Pons (tissue), 1 donor: ENCODE measurements around the gene MUC4.
"Not testable (repeated sequence)": the region's sequence is repeated elsewhere in the genome, so short reads cannot be mapped to it uniquely, and the experiment has no call there.

Experiments
- DNase-seq: peaks from one replicate; pipeline ENCODE4 v3.0.0-alpha.2; 2016; ENCODE audit warnings: low spot score

The MUC4 gene

DNA sequence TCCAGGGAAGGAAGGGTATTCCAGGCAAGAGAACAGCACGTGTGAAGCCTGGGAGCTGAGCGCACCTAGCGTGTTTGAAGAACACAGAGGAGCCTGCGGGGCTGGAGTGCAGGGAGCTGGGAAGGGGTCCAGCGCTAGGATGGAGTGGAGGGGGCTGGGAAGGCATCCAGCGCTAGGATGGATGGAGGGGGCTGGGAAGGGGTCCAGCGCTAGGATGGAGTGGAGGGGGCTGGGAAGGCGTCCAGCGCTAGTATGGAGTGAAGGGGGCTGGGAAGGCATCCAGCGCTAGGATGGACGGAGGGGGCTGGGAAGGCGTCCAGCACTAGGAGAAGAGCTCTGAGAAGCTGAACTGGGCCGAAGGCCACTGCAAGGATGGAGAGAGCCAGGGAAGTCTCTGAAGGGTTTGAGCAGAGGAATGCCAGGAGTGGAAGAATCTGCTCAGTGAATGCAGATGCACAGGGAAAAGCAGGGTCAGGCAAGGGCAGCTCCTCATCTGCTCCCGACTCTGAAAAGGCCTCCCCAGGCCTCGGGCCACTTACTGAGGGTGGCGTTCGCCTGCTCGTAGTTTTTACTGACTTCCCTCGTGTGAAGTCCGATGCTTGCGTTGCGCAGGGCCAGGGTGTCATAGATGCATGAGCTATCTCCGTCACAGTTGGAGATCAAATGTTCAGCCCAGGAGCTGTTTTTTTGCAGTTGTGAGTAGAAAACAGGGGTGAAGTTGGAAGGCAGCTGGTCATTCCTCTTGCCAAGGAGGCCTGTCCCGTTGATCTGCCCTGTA lies 51.2 kb downstream of the MUC4 start:
- peak; percentile 38 for DNase-seq

DNA sequence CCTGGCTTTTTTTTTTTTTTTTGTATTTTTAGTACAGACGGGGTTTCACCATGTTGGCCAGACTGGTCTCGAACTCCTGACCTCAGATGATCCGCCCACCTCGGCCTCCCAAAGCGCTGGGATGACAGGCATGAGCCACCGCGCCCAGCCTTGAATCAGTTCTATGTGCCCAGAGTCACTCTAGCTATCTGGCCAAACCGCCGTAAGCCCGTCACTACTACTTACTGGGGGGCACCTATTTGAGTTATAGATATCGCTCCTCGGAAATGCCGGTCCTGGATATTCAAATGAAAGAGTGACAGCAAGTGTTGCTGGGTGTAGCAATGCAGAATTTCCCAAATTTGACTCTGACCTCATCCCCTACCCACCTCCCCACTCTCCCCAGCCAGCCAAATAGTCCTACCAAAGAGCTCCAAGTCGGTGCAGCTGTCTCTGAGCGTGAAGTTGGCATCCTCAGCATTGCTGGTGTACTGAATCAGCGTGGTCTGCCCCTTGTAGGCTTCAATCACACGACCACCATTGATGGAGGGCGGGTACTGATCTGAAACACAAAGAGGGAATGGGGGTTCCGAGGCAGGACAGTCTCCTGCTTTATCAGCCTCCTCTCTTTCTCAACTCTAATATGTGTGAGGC lies 52.9 kb downstream of the MUC4 start:
- DNase-seq, result no peak

DNA sequence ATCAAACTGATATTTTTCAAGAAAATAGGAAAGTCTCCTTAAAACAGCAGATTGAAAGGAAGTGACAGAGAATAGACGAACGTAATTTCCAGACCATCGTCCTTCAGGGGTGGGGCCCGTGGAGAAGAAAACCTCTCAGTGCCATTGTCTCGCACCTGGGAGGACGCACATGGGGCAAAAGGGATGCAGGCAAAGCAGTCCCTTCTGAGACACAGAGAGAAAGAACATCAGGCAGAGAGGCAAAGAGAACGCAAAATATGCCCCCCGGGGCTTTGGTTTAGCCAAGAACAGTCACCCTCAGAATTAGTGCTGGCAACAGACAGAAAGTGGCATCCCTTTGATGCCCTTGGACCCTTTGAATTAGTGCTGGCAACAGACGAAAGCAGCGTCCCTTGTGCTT lies 53.9 kb downstream of the MUC4 start:
- no peak for DNase-seq

DNA sequence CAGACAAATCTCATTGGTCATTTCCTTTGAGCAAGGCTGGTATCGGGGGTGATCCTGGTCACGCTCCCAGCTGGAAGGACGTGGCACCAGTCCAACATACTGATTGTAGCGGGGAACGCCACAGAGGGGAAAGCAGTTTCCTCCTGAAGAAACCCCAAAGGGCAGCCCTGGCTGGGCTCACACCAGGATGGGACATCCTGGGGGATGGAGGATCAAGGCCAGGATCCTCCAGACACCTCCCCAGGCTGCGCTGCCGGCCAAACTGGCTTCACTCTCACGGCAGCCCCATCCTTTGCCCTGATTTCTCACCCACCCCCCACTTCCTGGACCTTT lies 54.3 kb downstream of the MUC4 start:
- no peak for DNase-seq

DNA sequence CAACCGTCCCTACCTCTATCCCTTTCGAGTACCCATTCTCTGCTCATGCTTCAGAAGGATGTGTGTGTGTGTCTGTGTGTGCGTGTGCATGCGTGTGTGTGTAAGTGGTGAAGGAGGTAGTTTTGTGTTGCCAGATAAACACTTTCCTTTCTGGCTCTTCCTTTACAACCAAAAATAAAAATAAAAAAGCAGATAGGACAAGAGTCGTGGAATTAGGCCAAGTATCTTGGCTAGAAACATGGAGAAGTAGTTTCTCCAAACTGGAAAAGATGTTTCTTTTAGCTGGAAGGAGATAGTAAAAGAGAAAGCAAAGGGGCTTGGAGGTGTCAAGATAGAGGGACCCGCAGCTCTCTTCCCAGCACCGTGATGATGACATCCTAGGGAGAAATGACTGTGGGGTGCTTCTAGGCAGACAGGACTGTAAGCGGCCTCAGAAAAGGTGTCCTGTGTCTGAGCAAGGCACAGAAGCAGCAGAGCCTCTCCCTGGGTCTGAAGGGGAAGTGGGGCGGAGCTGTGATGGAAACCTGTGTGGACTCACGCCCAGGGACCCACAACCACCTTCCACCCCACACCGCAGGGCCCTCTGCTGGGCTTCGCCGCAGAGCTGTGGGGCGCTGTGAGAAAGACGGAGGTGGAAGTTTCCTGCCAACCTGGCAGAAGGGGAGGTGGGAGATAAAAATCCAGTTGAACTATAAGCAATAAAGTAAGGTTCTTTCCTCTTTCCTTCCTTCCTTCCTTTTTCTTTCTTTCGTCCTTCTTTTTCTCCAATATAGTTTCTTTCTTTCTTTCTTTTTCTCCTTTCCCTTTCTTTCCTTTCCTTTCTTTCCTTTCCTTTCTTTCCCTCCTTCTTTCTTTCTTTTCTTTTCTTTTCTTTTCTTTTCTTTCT lies 55.7 kb downstream of the MUC4 start:
- DNase-seq, result no peak

DNA sequence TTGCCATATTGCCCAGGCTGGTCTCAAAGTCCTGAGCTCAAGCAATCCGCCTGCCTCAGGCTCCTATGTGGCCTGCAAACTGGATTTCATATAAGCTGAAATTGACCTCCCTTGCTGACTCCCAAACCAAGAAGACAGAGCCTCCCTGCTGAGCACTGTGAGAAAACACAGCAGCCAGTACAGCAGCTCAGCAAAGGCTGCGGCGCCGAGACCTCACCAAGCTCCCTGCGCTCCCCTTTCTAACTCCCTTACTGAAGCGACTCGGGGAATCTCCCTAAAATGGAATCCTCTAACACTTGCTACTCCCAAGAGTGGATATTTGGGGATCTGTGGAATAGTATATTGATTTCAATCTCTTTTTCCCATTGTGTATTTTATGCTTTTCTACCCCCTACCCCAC lies 56.3 kb downstream of the MUC4 start:
- DNase-seq, result no peak

DNA sequence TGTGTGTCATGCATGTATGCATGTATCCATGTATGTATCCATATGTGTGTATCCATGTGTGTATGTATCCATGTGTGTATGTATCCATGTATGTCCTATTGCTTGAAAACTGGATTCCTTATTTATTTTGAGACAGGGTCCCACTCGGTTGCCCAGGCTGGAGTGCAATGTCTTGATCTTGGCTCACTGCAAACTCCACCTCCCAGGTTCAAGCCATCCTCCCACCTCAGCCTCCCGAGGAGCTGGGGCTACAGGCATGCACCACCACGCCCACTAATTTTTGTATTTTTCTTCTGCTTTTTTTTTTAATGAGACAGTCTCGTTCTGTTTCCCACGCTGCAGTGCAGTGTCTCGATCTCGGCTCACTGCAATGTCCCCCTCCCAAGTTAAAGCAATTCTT lies 56.8 kb downstream of the MUC4 start:
- DNase-seq, result no peak

DNA sequence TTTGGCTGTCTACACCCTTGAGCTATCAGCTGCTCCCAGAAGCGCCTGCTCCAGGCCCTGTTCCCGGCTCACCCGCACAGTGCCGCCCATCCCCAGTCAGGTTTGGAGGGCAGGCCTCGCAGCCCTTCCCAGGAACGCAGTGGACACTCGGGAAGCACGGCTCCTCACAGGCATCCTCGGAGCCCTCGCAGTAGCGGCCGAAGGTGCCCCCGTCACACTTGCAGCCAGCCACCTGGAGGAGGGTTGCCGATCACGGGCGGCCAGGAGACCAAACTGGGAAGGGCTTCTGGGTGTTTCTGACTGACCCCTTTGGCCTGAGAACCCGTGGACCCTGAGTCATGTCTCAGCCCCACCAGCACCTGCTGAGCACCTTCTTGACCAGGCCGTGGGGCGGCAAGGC lies 57.6 kb downstream of the MUC4 start:
- no peak for DNase-seq

DNA sequence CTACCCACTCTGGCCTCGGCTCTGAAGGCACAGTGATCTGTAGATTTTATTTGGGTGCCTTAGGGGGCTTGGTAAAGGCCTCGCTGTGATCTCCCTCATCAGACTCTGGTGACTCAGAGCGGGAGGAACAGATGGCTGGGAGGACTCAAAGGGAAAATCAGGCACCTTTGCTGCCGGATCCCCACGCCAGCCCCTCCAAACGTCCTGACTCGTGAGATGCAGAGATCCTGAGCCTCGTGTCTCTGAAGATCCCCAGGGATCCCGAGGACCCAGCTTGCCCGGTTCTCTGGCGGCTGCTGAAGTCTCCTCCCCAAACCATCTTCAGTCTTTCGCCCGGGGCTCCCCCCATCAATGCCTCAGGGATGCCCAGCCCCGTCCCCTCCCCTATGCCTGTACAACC lies 58.1 kb downstream of the MUC4 start:
- no peak for DNase-seq

DNA sequence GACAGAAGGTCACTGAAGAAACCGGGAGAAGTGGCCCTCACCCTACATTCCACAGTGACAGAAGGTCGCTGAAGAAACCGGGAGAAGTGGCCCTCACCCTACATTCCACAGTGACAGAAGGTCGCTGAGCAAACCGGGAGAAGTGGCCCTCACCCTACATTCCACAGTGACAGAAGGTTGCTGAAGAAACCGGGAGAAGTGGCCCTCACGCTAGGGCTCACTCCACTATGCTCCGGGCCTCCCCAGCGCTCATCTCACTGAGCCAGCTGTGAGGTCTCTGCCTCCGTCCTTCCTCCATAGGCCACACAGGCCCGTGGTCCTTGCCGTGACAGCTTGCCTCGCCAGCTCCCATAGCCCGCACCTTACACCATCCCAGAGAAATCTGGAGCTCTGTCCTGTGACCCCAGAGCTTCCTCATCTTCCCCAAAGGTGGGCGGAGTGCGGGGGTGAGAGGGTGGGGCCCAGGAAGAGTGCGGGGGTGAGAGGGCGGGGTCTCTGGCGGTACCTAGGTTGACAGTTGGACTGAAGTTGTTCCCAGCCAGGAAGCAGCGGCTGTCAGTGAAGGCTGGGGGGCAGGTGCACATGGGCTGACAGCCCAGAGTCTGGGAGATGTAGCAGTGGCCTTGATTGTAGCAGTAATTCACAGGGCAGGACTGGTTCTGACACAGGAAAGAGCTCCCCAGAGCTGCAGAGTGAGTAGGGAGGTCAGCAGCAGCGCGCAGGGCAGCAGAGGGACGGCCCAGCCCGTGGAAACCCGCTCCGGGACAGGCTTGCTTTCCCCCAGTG lies 59.0 kb downstream of the MUC4 start:
- DNase-seq, result no peak

DNA sequence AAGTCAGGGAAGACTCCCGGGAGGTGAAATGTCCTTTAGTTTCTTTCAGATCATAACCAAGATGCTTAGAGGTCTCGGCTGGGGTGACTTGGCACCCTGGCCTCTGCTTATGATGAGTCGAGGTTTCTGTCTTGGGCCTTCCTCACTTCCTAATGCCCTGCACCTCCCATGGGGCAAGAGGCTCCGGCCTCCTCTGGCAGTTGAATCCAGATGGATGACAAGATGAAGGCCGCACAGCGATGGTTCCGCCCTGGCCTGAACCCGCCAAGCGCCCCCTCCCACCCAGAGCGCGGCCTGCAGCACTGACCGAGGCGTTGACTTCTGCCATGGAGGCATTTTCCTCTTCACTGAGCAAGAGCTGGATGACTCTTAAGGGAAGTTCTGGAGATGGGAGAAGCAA lies 59.7 kb downstream of the MUC4 start:
- DNase-seq, result no peak

DNA sequence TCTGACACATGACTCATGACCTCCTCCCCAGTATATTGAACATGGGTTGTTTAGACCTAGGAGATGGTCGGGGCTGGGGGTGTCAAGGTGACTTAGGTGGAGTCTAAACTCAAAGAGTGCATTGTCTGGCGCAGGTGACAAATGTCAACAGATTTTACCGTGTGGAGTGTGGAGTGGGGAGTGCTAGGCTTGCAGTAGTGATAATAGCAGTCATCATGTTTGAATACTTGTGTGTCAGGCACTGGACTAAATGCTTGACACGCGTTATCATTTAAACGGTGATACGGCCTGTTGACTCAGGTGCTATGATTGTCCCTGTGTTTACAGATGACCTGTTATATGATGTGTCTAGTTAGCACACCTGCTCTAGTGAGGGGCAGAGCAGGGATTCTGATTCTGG lies 60.2 kb downstream of the MUC4 start:
- no peak for DNase-seq

DNA sequence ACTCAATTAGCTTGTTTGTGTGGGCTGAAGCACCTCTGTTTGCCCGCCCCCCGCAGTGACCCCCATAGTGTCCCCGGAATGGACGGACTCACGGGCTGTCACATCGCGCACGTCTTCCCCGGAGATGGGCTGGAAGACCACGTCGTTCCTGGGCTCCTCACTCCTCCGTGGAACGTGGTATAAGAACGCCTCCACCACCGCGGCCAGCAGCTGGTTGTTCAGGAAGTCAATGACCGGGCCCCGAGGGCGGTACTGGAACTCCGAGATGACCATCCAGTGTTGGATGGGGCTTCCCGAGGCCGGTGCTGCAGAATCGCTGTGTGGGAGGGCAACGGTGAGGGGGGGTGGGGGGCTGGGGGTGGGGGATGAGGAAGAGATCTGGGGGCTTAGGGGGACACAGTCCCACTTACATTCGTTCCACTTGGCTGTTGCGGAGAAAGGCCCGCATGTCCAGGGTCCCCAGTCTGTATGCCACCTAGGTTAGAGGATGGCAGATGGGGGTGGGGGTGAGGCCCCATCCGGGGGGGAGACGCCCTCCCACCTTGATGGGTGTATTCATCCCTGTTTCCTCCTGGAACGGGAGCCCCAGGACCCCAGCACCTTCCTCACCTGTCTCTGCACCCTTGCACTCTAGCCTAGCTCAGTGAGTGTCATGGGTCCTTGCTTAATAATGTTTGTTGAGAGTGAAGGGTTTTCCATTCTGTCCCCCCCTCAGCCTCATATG lies 60.8 kb downstream of the MUC4 start:
- no peak for DNase-seq

DNA sequence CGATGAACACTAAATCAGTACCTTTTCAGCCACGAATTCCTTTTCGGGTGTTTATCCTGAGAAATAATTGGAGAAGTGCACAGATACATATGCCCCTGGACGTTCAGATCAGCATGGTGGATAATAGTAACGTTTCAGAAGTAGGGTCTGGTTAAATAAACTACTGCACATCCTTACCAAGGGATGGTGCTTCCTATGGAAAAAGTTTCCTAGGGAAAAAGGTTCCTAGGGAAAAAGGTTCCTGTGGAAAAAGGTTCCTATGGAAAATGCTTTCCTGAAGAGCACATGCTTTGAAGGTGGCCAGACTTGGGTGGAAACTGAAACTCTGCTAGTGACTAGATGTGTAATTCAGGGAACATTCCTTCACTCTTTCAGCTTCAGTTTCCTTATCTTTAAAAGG lies 62.6 kb downstream of the MUC4 start:
- not testable (repeated sequence) for DNase-seq

DNA sequence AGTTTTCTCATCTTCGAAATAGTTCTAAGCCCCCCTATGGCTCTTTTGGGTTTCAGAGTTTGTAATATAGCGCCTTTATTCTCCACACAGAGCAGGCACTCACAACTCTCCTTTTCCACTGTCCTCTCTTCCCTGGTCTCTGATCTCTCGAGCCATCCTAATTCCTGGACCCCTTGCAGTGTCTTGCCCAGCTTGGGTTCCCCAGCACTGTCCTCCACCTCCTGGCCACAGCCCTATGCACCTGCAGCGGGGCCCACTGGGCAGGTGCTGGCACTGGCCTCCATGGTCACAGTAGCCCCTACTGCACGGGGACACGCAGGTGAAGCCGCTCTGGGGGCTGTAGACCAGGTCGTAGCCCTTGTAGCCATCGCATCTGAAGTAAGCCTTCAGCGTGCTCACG lies 63.1 kb downstream of the MUC4 start:
- DNase-seq, result no peak

DNA sequence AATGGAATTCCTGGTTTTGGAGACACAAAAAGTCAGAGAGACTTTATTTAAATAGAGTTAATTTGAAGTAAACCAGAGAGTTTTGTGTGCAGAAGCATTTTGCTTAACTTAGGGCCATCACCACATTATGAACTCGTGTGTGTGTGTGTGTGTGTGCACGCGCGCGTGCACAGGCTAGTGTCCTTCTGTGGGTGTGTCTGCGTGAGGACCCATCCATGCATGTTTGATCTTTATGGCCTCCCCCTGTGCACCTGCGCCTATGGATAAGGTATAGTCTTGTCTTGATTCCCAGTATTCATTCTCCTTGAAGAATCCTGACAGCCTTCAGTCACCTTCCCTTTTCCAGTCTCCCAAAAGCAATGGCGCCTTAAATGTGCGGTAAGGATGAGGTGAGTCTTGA lies 65.0 kb downstream of the MUC4 start:
- no peak for DNase-seq

DNA sequence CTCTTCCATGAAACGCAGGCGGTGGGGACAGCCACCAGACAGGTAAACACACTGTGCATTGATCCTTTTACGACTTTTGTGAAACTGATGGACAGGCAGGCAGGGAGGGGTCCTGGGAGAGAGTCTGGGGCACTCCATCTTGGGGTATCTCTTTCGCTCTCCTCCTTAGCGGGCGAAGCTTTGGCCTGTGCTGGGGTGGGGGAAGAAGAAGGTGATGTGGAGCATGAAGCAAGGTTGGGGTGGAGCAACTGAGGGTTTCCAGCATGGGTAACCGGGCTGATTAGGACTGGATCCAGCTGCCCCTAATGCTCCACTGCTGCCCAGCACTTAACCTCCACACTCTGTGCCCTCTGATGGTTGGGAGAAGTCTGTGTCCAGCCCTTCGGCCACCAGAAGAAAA lies 65.4 kb downstream of the MUC4 start:
- no peak for DNase-seq

DNA sequence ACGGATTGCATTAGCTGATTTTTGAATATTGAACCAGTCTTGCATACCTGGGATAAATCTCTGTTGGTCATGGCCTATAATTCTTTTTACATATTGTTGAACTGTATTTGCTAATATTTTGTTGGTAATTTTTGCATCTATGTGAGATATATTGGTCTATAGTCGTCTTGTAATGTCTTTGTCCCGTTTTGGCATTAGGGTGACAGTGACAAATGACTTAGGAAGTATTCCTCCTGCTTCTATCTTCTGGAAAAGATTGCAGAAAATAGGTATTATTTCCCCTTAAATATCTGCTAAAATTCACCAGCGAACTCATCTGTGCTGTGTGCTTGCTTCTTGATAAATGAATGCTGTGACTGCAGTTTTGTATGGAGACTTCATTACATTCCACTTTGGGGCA lies 67.3 kb downstream of the MUC4 start:
- no peak for DNase-seq

DNA sequence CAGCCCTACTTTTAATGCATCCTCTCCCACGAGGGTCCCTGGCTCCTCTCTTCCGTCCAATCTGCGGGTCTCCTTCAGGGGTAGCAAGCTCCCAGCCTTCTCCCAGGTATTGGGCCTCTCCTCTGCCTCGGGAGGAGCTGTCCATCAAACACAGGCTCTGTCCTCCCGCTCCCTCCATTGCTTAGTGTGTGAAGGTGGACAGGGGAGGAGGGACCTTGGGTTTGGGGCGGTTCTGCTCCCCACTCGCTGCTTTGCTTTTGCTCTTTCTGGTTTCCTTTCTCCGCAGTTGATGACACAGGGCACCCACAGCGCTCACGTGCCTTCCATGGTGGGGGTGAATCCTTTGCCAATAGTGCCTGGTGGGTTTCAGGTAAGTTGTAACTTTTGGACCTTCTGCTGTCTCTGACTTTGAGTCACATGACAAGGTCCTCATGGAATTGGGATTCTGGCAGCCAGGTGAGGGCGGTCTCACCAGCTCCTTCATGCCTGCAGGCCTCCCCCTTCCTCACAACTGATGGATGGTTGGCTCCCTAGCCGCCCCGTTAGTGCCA lies 72.1 kb downstream of the MUC4 start:
- no peak for DNase-seq

DNA sequence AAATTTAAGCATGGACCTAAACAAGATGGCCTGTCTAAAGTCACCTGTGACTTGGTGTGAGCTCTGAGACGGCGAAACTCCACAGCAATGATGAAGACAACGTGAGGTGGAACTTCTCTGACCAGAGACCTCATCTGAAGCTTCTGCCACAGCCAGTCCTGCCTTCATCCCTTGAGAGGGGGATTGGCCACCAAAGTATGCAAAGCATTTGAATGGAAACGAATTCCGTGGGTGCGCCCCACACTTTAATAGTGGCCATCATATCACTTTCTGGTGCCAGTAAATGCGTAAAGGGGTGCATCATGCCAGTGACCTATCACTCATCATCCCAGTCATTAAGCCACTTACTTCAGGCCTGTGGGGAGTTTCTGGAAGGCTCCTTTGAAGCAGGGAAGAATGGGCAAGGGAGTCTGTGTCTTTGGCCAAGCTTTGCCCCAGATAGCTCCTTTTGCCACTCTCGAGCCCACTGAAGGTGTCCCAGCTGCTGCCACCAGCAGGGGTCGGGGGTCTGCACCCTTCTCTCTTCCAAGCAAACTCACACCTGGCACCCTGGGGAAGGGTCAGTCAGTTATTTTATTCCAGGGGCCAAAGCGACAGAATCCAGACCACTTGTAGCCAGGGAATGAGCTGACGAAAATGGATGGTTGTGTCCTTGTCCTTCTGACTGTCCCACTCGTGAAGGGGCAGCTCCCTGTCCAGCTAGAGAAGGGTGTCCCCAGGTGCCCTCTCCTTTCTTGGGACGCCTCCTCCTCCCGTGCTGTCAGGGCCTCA lies 73.3 kb downstream of the MUC4 start:
- DNase-seq, result no peak

DNA sequence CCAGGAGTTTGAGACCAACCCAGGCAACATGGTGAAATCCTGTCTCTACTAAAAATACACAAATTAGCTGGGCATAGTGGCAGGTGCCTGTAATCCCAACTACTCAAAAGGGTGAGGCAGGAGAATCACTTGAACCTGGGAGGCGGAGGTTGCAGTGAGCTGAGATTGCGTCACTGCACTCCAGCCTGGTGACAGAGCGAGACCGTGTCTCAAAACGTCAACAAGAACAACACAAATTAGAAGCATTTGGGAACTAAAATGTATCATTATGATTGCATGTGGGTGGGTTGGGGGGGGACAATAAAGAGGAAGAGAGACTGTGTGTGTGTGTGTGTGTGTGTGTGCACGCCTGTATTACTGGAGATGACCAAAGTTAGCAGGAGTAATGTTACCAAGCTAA lies 73.9 kb downstream of the MUC4 start:
- not testable (repeated sequence) for DNase-seq
